SK-N-SH (cell line): Measurements from ENCODE around the gene TELO2. TPM values are rescaled to one million over a fixed set of nuclear protein-coding genes. Genes with fewer than 3 reads are reported as not detected.

Experiments used
- CTCF ChIA-PET: fragments of 300-600, 350-600 bp; formaldehyde crosslinking; extraction: SDS; loops from one replicate; lab custom pipeline; 2021; lab: Yijun Ruan, JAX
- POLR2A ChIA-PET: fragments of 350-600 bp; sonication (Branson Sonifier 250); formaldehyde crosslinking; extraction: SDS; loops from one replicate; lab custom pipeline; 2020; ENCODE audit warnings: antibody characterized with exemption, inconsistent platforms; lab: Yijun Ruan, JAX
- DNase-seq: peaks from one replicate; pipeline ENCODE4 v3.0.0; 2012
- H2AFZ ChIP-seq: fragments of 200-600 bp; sonication (generic); 2 replicates; pipeline ENCODE4 v1.8.1; 2016; ENCODE audit warnings: antibody characterized with exemption, mild to moderate bottlenecking, low read depth
- H3F3A ChIP-seq: fragments of 200-600 bp; sonication (generic); replicated peaks from 2 replicates; pipeline ENCODE3; 2016; ENCODE audit warnings: antibody characterized with exemption, mild to moderate bottlenecking; ENCODE audit not compliant: insufficient read depth
- H3K27ac ChIP-seq, 2 experiments: fragments of 200-500 bp in 1 of 2; fragments of 200-600 bp in 1 of 2; sonication (Bioruptor generic) in 1 of 2; sonication (generic), shearing (Covaris generic) in 1 of 2; 2 replicates each; pipeline versions ENCODE4 v1.5.1 to v1.6.1; 2014 to 2016; ENCODE audit warnings: low read depth in 2 of 2, inconsistent platforms in 1 of 2, low read length in 1 of 2, mild to moderate bottlenecking in 1 of 2, mixed read lengths in 1 of 2
- H3K27me3 ChIP-seq: fragments of 200-600 bp; sonication (generic), shearing (Covaris generic); 2 replicates; pipeline ENCODE4 v1.6.1; 2016; ENCODE audit warnings: mixed run types; ENCODE audit not compliant: insufficient read depth
- H3K36me3 ChIP-seq, 2 experiments: fragments of 200-500 bp in 1 of 2; fragments of 200-600 bp in 1 of 2; sonication (Bioruptor generic) in 1 of 2; sonication (generic) in 1 of 2; replicated peaks in 1 of 2; 2 replicates each; pipeline versions ENCODE3 to v1.5.1; 2014 to 2016; ENCODE audit warnings: low read length in 1 of 2, mild to moderate bottlenecking in 1 of 2; ENCODE audit not compliant: insufficient read depth in 2 of 2, control insufficient read depth in 1 of 2
- H3K4me1 ChIP-seq, 2 experiments: fragments of 200-500 bp in 1 of 2; fragments of 200-600 bp in 1 of 2; sonication (Bioruptor generic) in 1 of 2; sonication (generic), shearing (Covaris generic) in 1 of 2; 2 replicates each; pipeline versions ENCODE4 v1.5.1 to v1.6.1; 2014 to 2016; ENCODE audit warnings: low read depth in 1 of 2, low read length in 1 of 2, mixed run types in 1 of 2; ENCODE audit not compliant: insufficient read depth in 2 of 2, control insufficient read depth in 1 of 2
- H3K4me2 ChIP-seq: fragments of 200-600 bp; sonication (generic), shearing (Covaris generic); 2 replicates; pipeline ENCODE4 v1.6.1; 2017; ENCODE audit warnings: mixed run types
- H3K4me3 ChIP-seq, 2 experiments: fragments of 200-500 bp in 1 of 2; fragments of 200-600 bp in 1 of 2; sonication (Bioruptor generic) in 1 of 2; sonication (generic), shearing (Covaris generic) in 1 of 2; 2 replicates each; pipeline versions ENCODE4 v1.5.1 to v1.8.1; 2014 to 2016; ENCODE audit warnings: low read depth in 2 of 2, inconsistent platforms in 1 of 2, low read length in 1 of 2, mild to moderate bottlenecking in 1 of 2, mixed read lengths in 1 of 2, moderate library complexity in 1 of 2
- H3K79me2 ChIP-seq: fragments of 200-600 bp; sonication (generic); 2 replicates; pipeline ENCODE4 v1.8.1; 2017; ENCODE audit warnings: mild to moderate bottlenecking; ENCODE audit not compliant: insufficient read depth
- H3K9ac ChIP-seq: fragments of 200-600 bp; sonication (generic); 2 replicates; pipeline ENCODE4 v1.6.1; 2017; ENCODE audit warnings: mixed run types
- H3K9me2 ChIP-seq: fragments of 200-600 bp; sonication (generic); 2 replicates; pipeline ENCODE4 v1.6.1; 2017; ENCODE audit warnings: mixed run types
- H3K9me3 ChIP-seq: fragments of 200-600 bp; sonication (generic); 2 replicates; pipeline ENCODE4 v1.6.1; 2017; ENCODE audit warnings: mixed run types, mild to moderate bottlenecking, moderate library complexity
- H4K20me1 ChIP-seq: fragments of 200-600 bp; sonication (generic); 2 replicates; pipeline ENCODE4 v1.6.1; 2017; ENCODE audit warnings: mild to moderate bottlenecking, mixed run types; ENCODE audit not compliant: insufficient read depth
- ELF1 ChIP-seq: IDR thresholded peaks from 2 replicates; pipeline ENCODE4 v1.4.0; 2012
- EP300 ChIP-seq, 2 experiments: IDR thresholded peaks; 2 replicates each; pipeline versions ENCODE4 v1.4.0 to v1.6.1; 2012; ENCODE audit warnings: borderline replicate concordance in 1 of 2, low read depth in 1 of 2, low read length in 1 of 2
- FOSL2 ChIP-seq: IDR thresholded peaks from 2 replicates; pipeline ENCODE4 v1.4.0; 2012; ENCODE audit warnings: low read depth, mild to moderate bottlenecking, moderate library complexity, borderline replicate concordance
- FOXM1 ChIP-seq: IDR thresholded peaks from 2 replicates; pipeline ENCODE4 v1.4.0; 2012; ENCODE audit warnings: low read depth, mild to moderate bottlenecking
- GATA2 ChIP-seq: sonication (generic); formaldehyde crosslinking; IDR thresholded peaks from 2 replicates; pipeline ENCODE4 v1.5.0; 2020; ENCODE audit warnings: mild to moderate bottlenecking, missing genetic modification reagents
- JUND ChIP-seq: IDR thresholded peaks from 2 replicates; pipeline ENCODE4 v1.4.0; 2012
- NFIC ChIP-seq: IDR thresholded peaks from 2 replicates; pipeline ENCODE4 v1.4.0; 2012; ENCODE audit warnings: borderline replicate concordance
- NRF1 ChIP-seq: IDR thresholded peaks from 2 replicates; pipeline ENCODE4 v1.6.1; 2012; ENCODE audit warnings: low read depth, mild to moderate bottlenecking, low read length
- RAD21 ChIP-seq: IDR thresholded peaks from 2 replicates; pipeline ENCODE4 v1.6.1; 2012; ENCODE audit warnings: mild to moderate bottlenecking, low read length
- RCOR1 ChIP-seq: fragments of 150-350 bp; IDR thresholded peaks from 2 replicates; pipeline ENCODE4 v1.6.1; 2017; ENCODE audit warnings: antibody characterized with exemption, low read length
- RFX5 ChIP-seq: IDR thresholded peaks from 2 replicates; pipeline ENCODE4 v1.6.1; 2012; ENCODE audit warnings: mild to moderate bottlenecking, improper control_type of control experiment, low read length
- SIN3A ChIP-seq: IDR thresholded peaks from 2 replicates; pipeline ENCODE4 v1.6.1; 2012; ENCODE audit warnings: low read depth, mild to moderate bottlenecking, low read length, moderate library complexity, borderline replicate concordance
- SMC3 ChIP-seq: IDR thresholded peaks from 2 replicates; pipeline ENCODE4 v1.6.1; 2012; ENCODE audit warnings: low read depth, low read length, improper control_type of control experiment
- TAF1 ChIP-seq: IDR thresholded peaks from 2 replicates; pipeline ENCODE4 v1.6.1; 2012; ENCODE audit warnings: low read depth, mild to moderate bottlenecking, low read length, moderate library complexity, borderline replicate concordance
- TCF12 ChIP-seq: IDR thresholded peaks from 2 replicates; pipeline ENCODE4 v1.4.0; 2012
- TEAD4 ChIP-seq: IDR thresholded peaks from 2 replicates; pipeline ENCODE4 v1.4.0; 2012; ENCODE audit warnings: mild to moderate bottlenecking, borderline replicate concordance; ENCODE audit not compliant: insufficient read depth
- YY1 ChIP-seq: IDR thresholded peaks from 2 replicates; pipeline ENCODE4 v1.4.0; 2012; ENCODE audit warnings: low read depth, mild to moderate bottlenecking
- WGBS: methylation state at CpG from one replicate; pipeline ENCODE4 v1.1.6; 2017; ENCODE audit warnings: low lambda C conversion rate; 5-methylcytosine and 5-hydroxymethylcytosine counted together
- polyA plus RNA-seq, 3 experiments: library from polyadenylated mRNA; depleted of rRNA; stranded (reverse); fragments of >200 nt; gene quantifications; 2 replicates each; pipeline ENCODE4 v1.2.3, GENCODE V29; 2012
- TF ChIP-seq, protein P1 (sequence below): fragments of 150-350 bp; IDR thresholded peaks from 2 replicates; pipeline ENCODE4 v1.6.1; 2017; ENCODE audit warnings: antibody characterized with exemption, low read length, low read depth, borderline replicate concordance
- TF ChIP-seq, protein P2 (sequence below): fragments of 150-350 bp; IDR thresholded peaks from 2 replicates; pipeline ENCODE4 v1.6.1; 2016; ENCODE audit warnings: mild to moderate bottlenecking, low read depth, low read length
- TF ChIP-seq, protein P3 (sequence below): IDR thresholded peaks from 2 replicates; pipeline ENCODE4 v1.4.0; 2012; ENCODE audit warnings: low read depth, borderline replicate concordance

TELO2 gene
- polyA plus RNA-seq, 1 of the 3 experiments (the other 2 are of a cell fraction), result 24.2 TPM

DNA sequence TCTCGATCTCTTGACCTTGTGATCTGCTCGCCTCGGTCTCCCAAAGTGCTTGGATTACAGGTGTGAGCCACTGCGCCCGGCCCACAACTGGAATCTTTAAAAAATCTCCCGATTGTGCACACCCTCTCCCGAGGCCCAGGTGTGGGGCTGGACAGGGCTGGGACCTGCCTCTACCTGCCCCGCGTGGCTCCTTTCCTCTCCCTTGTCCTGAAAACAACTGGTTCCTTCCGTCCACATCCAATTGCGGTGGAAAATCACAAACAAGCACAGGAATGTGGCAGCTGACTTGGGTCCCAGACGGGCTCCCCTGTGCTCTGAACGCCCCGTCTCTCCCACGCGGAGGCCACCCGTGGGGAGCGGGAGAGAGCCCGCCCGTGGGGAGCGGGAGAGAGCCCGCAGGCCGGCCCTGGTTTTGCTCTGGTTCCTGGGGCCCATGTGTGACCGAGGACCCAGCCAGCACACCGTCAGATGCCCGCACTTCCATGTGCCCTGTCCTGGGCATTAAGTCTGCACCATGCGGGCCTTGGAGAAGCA is 37.3 kb downstream of the TELO2 start:
- Histone ChIP-seq H3K4me3 (no peak overlapping the region), H2AFZ (0 out of 2 replicates have a peak overlapping the region, but pooled peaks have one; percentile 65), H4K20me1 (no peaks in the 10 kb centered on the region), H3K4me1 (peaks cover 5 to 54% of the 10 kb centered on the region in 2 experiments; a peak in 2 of 4 replicates), H3K27me3 (no peaks in the 10 kb centered on the region), H3K36me3 (peaks cover 0 to 2% of the 10 kb centered on the region in 2 experiments), H3K9me3 (no peaks in the 10 kb centered on the region), H3F3A (no peaks in the 10 kb centered on the region), H3K79me2 (no peaks in the 10 kb centered on the region), H3K9ac (no peak overlapping the region), H3K27ac (peak overlapping the region; percentile 66 to 95; a peak in 3 of 4 replicates), H3K4me2 (peak overlapping the region; percentile 47; the same call in 1 of the 2 replicates), H3K9me2 (no peaks in the 10 kb centered on the region)
- TF ChIP-seq SIN3A (no peak), NRF1 (no peak), ELF1 (no peak)
- DNase-seq, result no peak
- ChIA-PET CTCF (interaction anchor here (0.6 to 1.7 kb wide), 2 partner anchors 36 to 226 kb away, joined by 3 to 5 read pairs; no protein-coding TSS in a partner anchor), POLR2A (interaction anchor here (0.6 to 0.8 kb wide), 2 partner anchors 195 to 296 kb away, joined by 3 read pairs; partner anchors contain the start of genes FAHD1 and HAGH)
- 98% methylated on average over 23 of the region's 27 CpGs for WGBS

DNA sequence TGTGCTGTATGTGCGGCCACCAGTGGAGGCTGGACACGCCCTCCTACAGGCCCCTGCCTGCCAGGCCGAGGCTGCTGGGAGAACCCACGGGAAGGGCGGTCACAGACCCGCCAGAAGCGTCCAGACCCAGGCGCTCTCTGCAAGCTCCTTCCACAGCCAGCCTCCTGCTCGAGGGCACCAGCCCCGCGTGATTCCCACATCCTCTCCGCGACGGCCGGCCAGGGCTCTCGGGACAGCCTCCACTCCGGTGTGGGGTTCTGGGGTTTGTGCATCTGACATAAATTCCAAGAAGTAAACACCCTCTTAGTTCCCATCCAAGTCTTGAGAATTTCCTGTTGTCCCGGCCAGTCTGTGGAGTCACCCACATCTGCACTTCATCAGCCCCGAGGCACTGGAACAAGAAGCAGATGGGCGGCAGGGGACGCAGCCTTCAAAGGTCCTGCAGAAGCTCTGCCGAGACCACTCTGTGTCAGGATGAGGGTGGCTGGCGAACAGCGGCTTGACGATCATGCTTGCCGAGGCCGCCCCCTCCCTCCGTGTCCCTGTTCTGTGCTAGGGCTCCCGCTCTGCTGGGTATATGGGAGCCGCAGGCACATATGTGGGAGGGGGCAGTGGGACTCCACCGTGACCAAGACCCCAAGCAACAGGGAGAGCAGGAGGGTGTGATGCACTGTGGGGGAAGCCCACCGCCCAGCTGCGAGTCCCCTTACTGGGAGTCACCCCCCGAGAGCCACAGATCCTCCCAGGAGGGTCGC is 37.9 kb downstream of the TELO2 start:
- Histone ChIP-seq H3K79me2 (no peaks in the 10 kb centered on the region), H3K27ac (peak overlapping the region; percentile 66 to 95; a peak in 3 of 4 replicates), H3K4me3 (no peak overlapping the region; a peak in 1 of 4 replicates), H3F3A (no peaks in the 10 kb centered on the region), H3K4me2 (peak overlapping the region; percentile 47; the same call in 1 of the 2 replicates), H3K9ac (no peak overlapping the region), H3K27me3 (no peaks in the 10 kb centered on the region), H3K9me2 (no peaks in the 10 kb centered on the region), H2AFZ (peak overlapping the region; percentile 65; the same call in 1 of the 2 replicates), H3K36me3 (peaks cover 0 to 2% of the 10 kb centered on the region in 2 experiments), H3K9me3 (no peaks in the 10 kb centered on the region), H3K4me1 (peaks cover 5 to 54% of the 10 kb centered on the region in 2 experiments; a peak in 2 of 4 replicates), H4K20me1 (no peaks in the 10 kb centered on the region)
- 23% methylated on average over 15 of the region's 35 CpGs for WGBS
- CTCF ChIA-PET, result interaction anchor here (0.7 to 1.7 kb wide), 3 partner anchors 19 to 175 kb away, joined by 3 to 5 read pairs (median 3); partner anchors contain the start of gene MAPK8IP3
- POLR2A ChIA-PET, result interaction anchor here (0.6 to 0.8 kb wide), 2 partner anchors 196 to 296 kb away, joined by 3 read pairs; partner anchors contain the start of genes FAHD1 and HAGH
- DNase-seq, result peak; percentile 94
- TF ChIP-seq NRF1 (no peak), RCOR1 (peak; percentile 66; the same call in 1 of the 2 replicates), YY1 (no peak), TAF1 (no peak), TEAD4 (no peak), EP300 (IDR thresholded peaks at IDR 0.05; ENCODE audit: borderline replicate concordance in 1 of 2, low read depth in 1 of 2, low read length in 1 of 2) (peak in 1 of 2 experiments; percentile 57; a peak in 2 of 4 replicates), SIN3A (no peak), NFIC (no peak; the same call in 1 of the 2 replicates), JUND (no peak), GATA2 (peak; percentile 53; the same call in 1 of the 2 replicates), RFX5 (no peak), FOSL2 (no peak), RAD21 (peak; percentile 17; the same call in 1 of the 2 replicates), FOXM1 (no peak), SMC3 (no peak), TCF12 (peak; percentile 93)
- TF ChIP-seq, protein P1, sequence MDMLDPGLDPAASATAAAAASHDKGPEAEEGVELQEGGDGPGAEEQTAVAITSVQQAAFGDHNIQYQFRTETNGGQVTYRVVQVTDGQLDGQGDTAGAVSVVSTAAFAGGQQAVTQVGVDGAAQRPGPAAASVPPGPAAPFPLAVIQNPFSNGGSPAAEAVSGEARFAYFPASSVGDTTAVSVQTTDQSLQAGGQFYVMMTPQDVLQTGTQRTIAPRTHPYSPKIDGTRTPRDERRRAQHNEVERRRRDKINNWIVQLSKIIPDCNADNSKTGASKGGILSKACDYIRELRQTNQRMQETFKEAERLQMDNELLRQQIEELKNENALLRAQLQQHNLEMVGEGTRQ, result no peak
- TF ChIP-seq, protein P2, sequence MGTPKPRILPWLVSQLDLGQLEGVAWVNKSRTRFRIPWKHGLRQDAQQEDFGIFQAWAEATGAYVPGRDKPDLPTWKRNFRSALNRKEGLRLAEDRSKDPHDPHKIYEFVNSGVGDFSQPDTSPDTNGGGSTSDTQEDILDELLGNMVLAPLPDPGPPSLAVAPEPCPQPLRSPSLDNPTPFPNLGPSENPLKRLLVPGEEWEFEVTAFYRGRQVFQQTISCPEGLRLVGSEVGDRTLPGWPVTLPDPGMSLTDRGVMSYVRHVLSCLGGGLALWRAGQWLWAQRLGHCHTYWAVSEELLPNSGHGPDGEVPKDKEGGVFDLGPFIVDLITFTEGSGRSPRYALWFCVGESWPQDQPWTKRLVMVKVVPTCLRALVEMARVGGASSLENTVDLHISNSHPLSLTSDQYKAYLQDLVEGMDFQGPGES, result no peak
- TF ChIP-seq, protein P3, sequence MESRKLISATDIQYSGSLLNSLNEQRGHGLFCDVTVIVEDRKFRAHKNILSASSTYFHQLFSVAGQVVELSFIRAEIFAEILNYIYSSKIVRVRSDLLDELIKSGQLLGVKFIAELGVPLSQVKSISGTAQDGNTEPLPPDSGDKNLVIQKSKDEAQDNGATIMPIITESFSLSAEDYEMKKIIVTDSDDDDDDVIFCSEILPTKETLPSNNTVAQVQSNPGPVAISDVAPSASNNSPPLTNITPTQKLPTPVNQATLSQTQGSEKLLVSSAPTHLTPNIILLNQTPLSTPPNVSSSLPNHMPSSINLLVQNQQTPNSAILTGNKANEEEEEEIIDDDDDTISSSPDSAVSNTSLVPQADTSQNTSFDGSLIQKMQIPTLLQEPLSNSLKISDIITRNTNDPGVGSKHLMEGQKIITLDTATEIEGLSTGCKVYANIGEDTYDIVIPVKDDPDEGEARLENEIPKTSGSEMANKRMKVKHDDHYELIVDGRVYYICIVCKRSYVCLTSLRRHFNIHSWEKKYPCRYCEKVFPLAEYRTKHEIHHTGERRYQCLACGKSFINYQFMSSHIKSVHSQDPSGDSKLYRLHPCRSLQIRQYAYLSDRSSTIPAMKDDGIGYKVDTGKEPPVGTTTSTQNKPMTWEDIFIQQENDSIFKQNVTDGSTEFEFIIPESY, result no peak
